GM18858 (cell line): ENCODE results near the gene FOS.
"Not testable (repeated sequence)": the region's sequence is repeated elsewhere in the genome, so short reads cannot be mapped to it uniquely, and the experiment has no call there.

Experiments used
- ATAC-seq: cut with Tn5 transposase; IDR thresholded peaks from one replicate; pipeline ENCODE4 v1.9.1; 2021; ENCODE audit not compliant: unreplicated experiment

The FOS gene

DNA sequence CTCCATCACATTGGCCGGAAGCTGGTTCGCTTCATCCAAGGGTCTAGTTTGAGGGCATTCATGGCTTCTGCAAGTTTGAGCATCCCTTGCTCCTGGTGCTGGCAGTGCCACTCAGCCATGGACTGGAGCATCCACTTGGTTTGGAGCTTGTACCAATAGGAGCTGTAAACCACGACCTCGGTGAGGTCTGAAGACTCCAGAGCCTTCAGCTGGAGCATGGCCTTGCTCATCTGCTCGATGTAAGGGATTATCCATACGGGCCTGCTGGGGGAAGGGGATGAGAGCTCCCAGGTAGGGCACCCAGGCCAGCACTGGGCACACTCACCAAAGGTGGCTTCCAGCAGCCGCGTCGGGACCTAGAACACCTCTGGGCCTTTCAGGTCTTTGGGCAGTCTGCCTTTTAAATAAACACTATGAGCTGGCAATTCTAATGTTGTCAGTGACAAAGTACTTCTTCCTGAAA lies 13.5 kb downstream of the FOS start:
- no peak for ATAC-seq

DNA sequence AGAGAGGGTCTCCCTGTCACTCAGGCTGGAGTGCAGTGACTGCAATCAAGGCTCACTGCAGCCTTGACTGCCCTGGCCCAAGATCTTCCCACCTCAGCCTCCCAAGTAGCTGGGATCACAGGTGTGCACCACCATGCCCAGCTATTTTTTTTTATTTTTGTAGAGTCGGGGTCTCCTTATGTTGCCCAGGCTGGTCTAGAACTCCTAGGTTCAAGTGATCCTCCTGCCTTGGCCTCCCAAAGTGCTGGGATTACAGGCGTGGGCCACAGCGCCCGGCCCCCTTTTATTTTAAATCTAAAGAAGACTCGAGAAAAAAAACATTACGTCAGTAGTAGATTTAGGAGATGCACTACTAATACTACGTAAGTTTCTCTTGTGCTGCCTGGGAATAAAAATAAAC lies 14.3 kb downstream of the FOS start:
- no peak for ATAC-seq

GRCh38 chr14:75293920-75294648 lies 15.5 kb downstream of the FOS start:
- ATAC-seq: peak; percentile 92

DNA sequence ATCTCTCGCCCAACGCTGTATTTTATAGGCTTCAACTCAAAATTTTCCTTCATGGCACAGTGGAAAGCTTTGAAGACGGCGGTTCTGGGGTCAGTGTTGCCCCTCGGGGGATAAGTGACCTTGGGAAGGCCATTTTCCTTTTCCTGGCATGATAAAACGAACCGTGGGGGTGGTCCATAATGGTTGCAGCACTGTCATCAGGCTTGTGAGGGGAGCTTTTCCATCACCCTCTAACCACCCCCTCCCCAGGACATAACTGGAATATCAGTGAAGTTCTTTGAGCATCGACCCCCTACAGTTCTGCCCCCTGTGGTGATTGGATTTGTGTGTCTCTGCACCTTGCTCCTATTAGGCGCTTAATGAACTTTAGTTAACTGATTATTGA lies 16.0 kb downstream of the FOS start:
- ATAC-seq: no peak

DNA sequence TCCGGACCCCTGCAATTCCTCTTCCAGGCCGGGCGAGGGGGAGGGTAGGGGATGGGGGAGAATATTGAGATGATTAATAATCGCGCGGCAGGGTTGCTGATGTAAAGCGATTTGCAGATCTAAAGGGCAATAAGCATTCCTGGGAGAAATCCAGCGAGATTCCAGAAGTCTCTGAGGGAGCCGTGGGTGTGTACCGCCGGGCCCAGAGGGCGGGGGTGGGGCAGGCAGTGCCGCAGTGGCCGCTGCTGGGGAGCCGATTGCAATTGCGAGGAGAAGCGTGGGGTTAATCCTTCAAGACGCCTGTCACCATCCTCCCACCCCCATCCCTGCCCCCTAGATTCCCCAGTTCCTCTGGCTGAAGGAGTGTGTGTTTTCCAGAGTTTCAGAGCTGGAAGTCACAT lies 16.4 kb downstream of the FOS start:
- ATAC-seq: no peak

- no peak for ATAC-seq
Observed at GRCh38 chr14:75295491-75296345, 17.1 kb downstream of the FOS start.

DNA sequence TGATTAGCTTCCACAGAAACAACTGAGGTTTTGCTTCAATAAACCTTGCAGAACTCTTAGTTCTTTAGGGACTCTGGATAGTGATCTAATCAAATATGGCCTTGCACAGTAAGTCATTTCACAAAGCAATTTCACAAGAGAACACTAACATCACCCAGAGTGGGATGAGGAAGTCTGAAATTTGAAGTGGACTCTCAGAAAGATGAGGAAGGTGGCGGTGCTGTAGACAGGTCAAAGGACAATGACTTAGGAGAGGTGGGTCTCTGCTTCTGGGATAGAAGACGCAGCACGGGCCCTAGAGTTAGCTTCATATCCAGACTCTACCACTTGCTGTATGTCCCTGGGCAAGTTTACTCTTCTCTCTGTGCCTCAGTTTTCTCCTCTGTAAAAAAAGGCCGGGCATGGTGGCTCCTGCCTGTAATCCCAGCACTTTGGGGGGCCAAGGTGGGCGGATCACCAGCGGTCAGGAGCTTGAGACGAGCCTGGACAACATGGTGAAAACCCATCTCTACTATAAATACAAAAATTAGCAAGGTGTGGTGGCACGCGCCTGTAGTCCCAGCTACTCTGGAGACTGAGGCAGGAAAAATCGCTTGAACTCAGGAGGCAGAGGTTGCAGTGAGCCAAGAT lies 18.9 kb downstream of the FOS start:
- no peak for ATAC-seq

DNA sequence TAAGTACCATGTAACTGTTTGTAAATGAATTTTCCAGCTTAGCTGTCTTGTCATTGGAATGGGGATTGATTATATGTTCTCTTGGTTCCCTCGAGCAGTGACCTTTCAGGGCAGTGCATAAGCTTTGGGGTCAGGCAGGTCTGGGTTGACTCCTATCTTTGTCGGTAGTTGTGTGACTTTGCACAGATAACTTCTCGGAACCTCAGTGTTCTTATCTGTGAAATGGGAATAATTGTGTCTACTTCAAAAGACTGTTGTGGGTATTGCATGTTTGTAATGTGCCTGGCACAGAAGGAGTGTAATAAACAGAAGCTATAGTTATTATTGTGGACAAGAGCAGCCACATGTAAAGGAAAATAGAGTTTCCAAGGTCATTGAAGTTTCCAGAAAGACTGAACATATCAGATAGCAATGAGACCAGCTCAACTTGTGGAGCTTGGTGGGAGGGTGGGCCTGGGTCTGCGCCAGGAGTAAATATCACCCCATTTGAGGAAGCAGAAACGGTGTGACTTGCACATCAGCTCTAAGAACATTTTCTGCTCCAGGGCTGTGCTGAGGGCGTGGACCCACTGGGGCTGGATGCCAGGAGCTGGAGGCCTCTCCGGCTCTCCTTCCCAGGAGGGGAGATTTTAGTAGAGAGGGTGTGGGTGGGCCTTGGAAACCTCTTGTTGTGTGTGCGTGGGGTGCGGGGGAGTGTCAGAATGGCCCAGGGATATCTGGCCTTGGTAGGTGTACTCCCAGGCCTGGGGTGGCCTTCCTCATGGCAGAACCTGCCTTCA lies 19.7 kb downstream of the FOS start:
- ATAC-seq: no peak

GRCh38 chr14:75299059-75299458 lies 20.4 kb downstream of the FOS start:
- no peak for ATAC-seq

- no peak for ATAC-seq
Observed at GRCh38 chr14:75299576-75299975, 20.9 kb downstream of the FOS start.

DNA sequence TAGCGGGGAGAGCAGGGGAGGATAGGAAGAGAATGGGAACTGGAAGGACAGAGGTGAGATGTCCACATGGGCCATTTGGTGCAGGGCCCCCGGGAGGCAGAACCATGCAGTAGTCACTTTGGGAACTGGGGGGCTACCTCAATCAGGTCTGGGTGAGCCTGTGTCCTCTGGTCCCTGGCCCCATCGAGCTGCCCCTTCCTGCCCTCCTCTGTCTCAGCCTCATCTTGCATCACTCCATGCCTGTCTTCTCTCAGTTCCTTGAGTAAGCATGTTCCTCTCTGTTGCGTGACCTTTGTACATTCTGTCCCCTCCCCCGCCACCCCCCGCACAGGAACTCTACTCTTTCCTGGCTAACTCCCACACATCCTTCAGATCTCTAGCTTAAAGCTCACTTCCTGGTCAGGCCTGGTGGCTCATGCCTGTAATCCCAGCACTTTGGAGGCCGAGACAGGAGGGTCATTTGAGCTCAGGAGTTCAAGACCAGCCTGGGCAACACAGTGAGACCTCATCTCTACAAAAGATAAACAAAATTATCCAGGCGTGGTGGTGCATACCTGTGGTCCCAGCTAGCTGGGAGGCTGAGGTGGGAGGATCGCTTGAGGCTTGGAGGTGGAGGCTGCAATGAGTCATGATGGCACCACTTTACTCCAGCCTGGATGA lies 23.2 kb downstream of the FOS start:
- no peak for ATAC-seq

DNA sequence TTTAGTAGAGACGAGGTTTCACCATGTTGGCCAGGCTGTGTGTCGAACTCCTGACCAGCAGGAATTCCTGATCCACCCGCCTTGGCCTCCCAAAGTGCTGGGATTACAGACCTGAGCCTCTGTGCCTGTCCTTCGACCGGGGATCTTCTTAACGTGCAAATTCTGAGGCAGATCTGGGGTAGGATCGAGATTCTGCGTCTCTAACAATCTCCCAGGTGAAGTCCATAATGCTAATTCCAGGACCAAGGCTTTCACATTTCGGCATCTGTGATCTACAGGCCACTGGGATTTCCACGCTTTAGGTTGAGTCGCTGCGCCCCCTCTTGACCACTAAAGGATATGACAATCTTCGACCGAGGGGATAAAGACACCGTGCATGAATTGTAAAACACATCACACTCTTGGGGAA lies 24.8 kb downstream of the FOS start:
- no peak for ATAC-seq

DNA sequence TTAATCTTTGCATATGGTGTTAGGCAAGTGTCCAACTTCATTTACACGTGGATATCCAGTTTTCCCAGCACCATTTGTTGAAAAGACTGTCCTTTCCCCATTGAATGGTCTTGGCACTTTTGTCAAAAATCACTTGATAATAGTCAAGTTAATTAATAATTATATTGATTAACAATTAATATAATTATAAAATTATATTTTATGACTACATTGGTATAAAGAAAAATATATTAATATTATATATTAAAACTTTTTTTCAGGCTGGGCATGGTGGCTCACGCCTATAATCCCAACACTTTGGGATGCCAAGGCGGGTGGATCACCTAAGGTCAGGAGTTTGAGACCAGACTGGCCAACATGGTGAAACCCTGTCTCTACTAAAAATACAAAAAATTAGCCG lies 27.8 kb downstream of the FOS start:
- ATAC-seq: not testable (repeated sequence)

GRCh38 chr14:75306927-75307699 lies 28.5 kb downstream of the FOS start:
- no peak for ATAC-seq

- no peak for ATAC-seq
Observed at GRCh38 chr14:75307700-75308379, 29.2 kb downstream of the FOS start.

DNA sequence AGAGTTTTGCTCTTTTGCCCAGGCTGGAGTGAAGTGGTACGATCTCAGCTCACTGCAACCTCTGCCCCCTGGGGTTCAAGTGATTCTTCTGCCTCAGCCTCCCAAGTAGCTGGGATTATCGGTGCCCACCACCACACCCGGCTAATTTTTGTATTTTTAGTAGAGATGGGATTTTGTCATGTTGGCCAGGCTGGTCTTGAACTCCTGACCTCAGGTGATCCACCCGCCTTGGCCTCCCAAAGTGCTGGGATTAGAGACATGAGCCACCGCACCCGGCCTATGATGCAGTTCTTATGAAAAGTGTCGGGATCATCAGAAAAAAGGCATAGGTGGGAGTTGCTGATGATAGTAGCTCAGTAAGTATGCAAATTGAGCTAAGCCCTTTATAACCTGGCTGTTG lies 30.4 kb downstream of the FOS start:
- ATAC-seq: not testable (repeated sequence)

- ATAC-seq: not testable (repeated sequence)
Observed at GRCh38 chr14:75309561-75309960, 30.9 kb downstream of the FOS start.

DNA sequence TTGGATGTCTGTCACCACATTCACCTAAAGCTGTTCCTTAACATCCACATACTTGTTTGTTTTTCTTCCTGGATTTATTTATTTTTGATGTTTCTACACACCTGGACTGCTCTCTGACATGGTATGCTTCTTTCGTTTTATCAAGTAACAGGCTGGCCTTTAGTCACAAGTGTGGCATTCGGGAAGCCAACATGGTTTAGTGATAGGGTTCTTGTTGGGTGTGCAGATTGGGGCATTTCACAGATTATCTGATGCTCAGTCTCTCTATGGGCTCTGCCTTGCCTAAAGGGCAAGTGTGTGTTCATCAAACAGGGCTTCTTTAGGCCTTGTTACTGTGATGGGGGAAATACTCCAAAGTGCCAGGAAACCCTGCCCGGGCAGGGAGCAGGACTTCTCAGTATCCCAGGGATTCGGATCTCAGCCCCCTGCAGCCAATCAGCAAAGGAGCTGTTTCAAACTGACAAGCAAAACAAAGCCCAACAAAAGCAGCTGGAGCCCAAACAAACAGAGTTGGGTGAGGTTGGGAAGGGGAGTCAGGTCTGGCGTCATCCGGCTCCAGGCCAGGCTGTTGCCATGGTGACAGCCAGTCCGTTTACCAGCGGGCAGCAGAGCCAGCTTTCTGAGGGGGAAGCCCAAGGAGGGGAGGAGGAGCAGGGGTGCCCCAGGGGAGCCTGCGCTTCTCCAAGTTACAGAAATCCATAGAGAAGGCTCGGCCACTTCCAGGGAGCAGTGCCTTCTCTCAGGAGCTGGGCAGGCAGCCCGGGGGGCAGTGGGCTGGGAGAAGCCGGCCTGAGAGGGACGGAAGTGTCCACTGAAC lies 31.9 kb downstream of the FOS start:
- no peak for ATAC-seq
